Measurements from ENCODE around the gene PCSK7. TPM values are rescaled to one million over a fixed set of nuclear protein-coding genes. Genes with fewer than 3 reads are reported as not detected.
A peak's percentile ranks its signal among the peaks of the same experiment; 100 is the strongest.

PCSK7 gene
- total and polyA plus RNA-seq, 10 of the 15 experiments (the other 5 are each of a cell fraction or from before 2014, with no cell fraction given) = 5.5 to 81.5 (median 51.6) TPM

DNA sequence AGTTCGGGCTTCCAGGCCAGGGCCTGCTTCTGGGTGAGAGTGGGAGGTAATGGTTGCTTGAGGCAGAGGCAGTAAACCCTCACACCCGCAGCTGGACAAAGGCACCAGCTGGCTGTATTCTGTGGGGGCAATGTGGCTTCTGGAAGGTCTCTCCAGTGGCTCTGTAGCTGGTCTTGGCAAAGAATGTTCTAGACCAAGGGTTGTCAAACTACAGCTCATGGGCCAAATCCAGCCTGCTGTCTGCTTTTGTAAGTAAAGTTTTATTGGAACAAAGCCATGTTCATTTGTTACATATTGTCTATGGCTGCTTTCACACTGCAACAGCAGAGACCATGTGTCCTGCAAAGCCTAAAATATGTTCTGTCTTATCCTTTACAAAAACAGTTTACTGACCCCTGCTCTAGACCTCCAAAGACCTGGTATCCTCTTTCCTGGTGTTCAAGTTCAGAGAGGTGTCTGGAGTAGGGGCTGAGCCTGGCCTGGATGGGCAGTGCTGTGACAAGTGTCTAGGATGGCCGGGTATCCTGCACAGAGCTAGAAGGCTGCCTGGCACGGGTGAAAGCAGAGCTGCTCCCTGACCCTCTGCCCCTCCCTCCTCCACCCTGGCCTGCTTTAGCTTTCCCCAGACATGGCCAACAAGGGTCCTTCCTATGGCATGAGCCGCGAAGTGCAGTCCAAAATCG is 29.3 kb downstream of the PCSK7 start:
- no peak for ATAC-seq
- no TSS peak for BruUV-seq (replicated peaks)
- H3K4me2 ChIP-seq (ENCODE audit: control insufficient read depth, insufficient read depth) = no peak overlapping the region
- WGBS (ENCODE audit: insufficient coverage, insufficient replicate concordance, low lambda C conversion rate, missing lambda C conversion rate) = 100% methylated on average over 7 of the region's 7 CpGs
- no peak overlapping the region for H3K27ac ChIP-seq (ENCODE audit: control insufficient read depth, insufficient read depth)
- SMC1A ChIA-PET (ENCODE audit: uncharacterized antibody, unreplicated experiment) = interaction anchor here (0.7 kb wide), 1 partner anchor 9 kb away, joined by 4 read pairs; no protein-coding TSS in a partner anchor
- peaks cover 0 to 4% of the 10 kb centered on the region in 2 experiments; a peak in 3 of 4 replicates for H3K36me3 ChIP-seq (ENCODE audit: control insufficient read depth in 2 of 2, insufficient read depth in 2 of 2, low read length in 1 of 2)
- no peaks in the 10 kb centered on the region for H3K79me2 ChIP-seq (ENCODE audit: control insufficient read depth, insufficient read depth, low read length)
- no peak overlapping the region for H3K4me3 ChIP-seq
- CTCF ChIA-PET = interaction anchor here (1.4 to 3.2 kb wide), 3 partner anchors 22 to 24 kb away, joined by 3 to 16 read pairs (median 9); partner anchors contain the start of gene SIDT2
- no peak overlapping the region for H3K9ac ChIP-seq (ENCODE audit: control insufficient read depth, insufficient read depth, low read length)
- intact Hi-C loops (cut with micrococcal nuclease; ENCODE audit: unreplicated experiment) (no loop called here), in situ Hi-C loops (cut with MboI) (no loop called here)
- DNase-seq (ENCODE audit: low read depth, low spot score) = no peak
- no peaks in the 10 kb centered on the region for H3K9me3 ChIP-seq (replicated peaks; ENCODE audit: control insufficient read depth, insufficient read depth, low read length)
- H3K4me1 ChIP-seq (ENCODE audit: control insufficient read depth, insufficient read depth, low read length) = no peaks in the 10 kb centered on the region
- H3K27me3 ChIP-seq (replicated peaks in 1 of 2; ENCODE audit: control insufficient read depth in 2 of 2, insufficient read depth in 2 of 2, low read length in 1 of 2) = no peaks in the 10 kb centered on the region
- no peak overlapping the region for H2AFZ ChIP-seq (ENCODE audit: control insufficient read depth, low read depth, low read length)
- H4K20me1 ChIP-seq (ENCODE audit: control insufficient read depth, insufficient read depth) = no peaks in the 10 kb centered on the region
- POLR2A ChIA-PET = interaction anchor here (1.0 kb wide), 1 partner anchor 23 kb away, joined by 3 read pairs; no protein-coding TSS in a partner anchor
- no peak for FAIRE-seq
- no peak for TF ChIP-seq EZH2 (IDR thresholded peaks at IDR 0.05; ENCODE audit: borderline replicate concordance, control insufficient read depth, low read depth, low read length)
- no peak for TF ChIP-seq SMARCA5 (IDR thresholded peaks at IDR 0.05)
- TF ChIP-seq, protein P1, sequence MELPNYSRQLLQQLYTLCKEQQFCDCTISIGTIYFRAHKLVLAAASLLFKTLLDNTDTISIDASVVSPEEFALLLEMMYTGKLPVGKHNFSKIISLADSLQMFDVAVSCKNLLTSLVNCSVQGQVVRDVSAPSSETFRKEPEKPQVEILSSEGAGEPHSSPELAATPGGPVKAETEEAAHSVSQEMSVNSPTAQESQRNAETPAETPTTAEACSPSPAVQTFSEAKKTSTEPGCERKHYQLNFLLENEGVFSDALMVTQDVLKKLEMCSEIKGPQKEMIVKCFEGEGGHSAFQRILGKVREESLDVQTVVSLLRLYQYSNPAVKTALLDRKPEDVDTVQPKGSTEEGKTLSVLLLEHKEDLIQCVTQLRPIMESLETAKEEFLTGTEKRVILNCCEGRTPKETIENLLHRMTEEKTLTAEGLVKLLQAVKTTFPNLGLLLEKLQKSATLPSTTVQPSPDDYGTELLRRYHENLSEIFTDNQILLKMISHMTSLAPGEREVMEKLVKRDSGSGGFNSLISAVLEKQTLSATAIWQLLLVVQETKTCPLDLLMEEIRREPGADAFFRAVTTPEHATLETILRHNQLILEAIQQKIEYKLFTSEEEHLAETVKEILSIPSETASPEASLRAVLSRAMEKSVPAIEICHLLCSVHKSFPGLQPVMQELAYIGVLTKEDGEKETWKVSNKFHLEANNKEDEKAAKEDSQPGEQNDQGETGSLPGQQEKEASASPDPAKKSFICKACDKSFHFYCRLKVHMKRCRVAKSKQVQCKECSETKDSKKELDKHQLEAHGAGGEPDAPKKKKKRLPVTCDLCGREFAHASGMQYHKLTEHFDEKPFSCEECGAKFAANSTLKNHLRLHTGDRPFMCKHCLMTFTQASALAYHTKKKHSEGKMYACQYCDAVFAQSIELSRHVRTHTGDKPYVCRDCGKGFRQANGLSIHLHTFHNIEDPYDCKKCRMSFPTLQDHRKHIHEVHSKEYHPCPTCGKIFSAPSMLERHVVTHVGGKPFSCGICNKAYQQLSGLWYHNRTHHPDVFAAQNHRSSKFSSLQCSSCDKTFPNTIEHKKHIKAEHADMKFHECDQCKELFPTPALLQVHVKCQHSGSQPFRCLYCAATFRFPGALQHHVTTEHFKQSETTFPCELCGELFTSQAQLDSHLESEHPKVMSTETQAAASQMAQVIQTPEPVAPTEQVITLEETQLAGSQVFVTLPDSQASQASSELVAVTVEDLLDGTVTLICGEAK (IDR thresholded peaks at IDR 0.05; ENCODE audit: borderline replicate concordance) = 0 out of 2 replicates have a peak, but pooled peaks have one; percentile 25
- RAD21 ChIA-PET (ENCODE audit: unreplicated experiment) = interaction anchor here (1.7 kb wide), 1 partner anchor 23 kb away, joined by 8 read pairs; no protein-coding TSS in a partner anchor

All from GM12878 (cell line).